GM18519 (cell line): ENCODE results near the gene SNURF.
"Not testable (repeated sequence)": the region's sequence is repeated elsewhere in the genome, so short reads cannot be mapped to it uniquely, and the experiment has no call there.

ENCODE experiments used
- ATAC-seq: cut with Tn5 transposase; IDR thresholded peaks from one replicate; pipeline ENCODE4 v1.9.1; 2021; ENCODE audit warnings: mild to moderate bottlenecking, moderate library complexity; ENCODE audit not compliant: unreplicated experiment, low FRiP score

The SNURF gene

GRCh38 chr15:24966364-24967103 lies 11.7 kb downstream of the SNURF start:
- ATAC-seq: no peak

- no peak for ATAC-seq
These were observed 16.3 kb downstream of the SNURF start for GRCh38 chr15:24971052-24971451.

- ATAC-seq: no peak
These were observed 17.0 kb downstream of the SNURF start for GRCh38 chr15:24971772-24972171.

- ATAC-seq: not testable (repeated sequence)
These were observed 17.9 kb downstream of the SNURF start for GRCh38 chr15:24972707-24973106.

DNA sequence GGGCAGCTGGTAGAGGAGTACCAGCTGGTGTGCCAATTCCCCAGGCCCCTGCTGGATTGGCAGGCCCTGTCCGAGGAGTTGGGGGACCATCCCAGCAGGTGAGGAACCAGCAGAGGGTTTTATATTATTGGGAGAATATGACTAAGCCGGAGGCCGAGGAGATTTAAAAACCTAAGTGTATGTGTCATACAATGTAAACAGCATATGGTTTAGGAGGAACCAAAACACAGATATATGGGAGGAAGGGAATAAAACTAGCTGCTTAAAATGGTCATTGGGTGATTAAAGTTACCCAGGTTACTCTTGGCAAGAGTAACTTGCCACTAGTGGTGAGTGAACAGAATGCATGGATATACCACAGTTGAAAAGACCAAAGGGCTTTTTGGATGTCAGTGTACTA lies 22.1 kb downstream of the SNURF start:
- no peak for ATAC-seq

- ATAC-seq: no peak
These were observed 22.9 kb downstream of the SNURF start for GRCh38 chr15:24977686-24978085.

DNA sequence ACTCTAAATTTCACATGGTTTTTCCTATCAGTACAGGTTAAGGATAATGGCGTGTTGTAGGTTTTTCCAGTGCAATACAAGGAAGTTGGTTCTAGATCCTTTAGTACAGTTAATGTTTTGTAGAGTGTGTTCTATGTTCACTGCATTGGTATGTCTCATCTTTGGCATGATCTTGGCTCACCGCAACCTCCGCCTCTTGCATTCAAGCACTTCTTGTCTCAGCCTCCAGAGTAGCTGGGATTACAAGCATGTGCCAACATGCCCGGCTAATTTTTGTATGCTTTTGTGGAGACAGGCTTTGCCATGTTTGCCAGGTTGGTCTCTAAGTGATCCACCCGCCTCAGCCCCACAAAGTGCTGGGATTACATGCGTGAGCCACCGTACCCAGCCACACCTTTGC lies 30.4 kb downstream of the SNURF start:
- no peak for ATAC-seq

DNA sequence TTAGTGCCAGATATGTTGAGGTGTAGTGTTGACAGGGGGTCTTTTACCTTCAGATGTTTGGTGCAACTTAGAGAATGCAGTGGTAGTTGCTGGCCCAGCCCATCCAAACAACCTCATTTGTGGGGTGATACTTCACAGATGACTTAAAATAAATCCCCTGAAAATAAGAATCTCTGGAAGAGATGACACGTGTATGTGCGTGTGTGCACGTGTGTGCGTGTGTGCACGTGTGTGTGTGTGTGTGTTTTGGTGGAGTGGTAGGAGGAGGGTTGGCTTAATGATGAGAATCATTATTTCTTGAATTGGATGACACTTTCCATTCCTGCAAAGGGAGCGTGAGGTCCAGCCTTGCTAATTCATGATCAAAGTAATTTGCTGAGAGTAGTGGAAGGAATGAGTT lies 31.9 kb downstream of the SNURF start:
- ATAC-seq: no peak
